CD14-positive monocyte (primary cell): ENCODE measurements around the gene KITLG. TPM values are rescaled to one million over a fixed set of nuclear protein-coding genes. Genes with fewer than 3 reads are reported as not detected.

Experiments
- DNase-seq, 3 donors: peaks; one replicate each; pipeline ENCODE4 v3.0.0-alpha.2; 2011 to 2022
- H2AFZ ChIP-seq: 2 replicates; pipeline ENCODE4 v1.6.0; 2012; ENCODE audit warnings: mild to moderate bottlenecking, low read depth, low read length, inconsistent platforms; ENCODE audit not compliant: insufficient read depth, poor library complexity, severe bottlenecking
- H3K27ac ChIP-seq, 2 donors: 1 replicate in 1 of 2; 2 replicates in 1 of 2; pipeline ENCODE4 v1.5.1; 2012 to 2013; ENCODE audit warnings: low read length in 2 of 2, control low read depth in 1 of 2, inconsistent platforms in 1 of 2, low read depth in 1 of 2, mild to moderate bottlenecking in 1 of 2
- H3K27me3 ChIP-seq, 2 donors: one replicate each; pipeline versions ENCODE4 v1.6.0 to v1.6.1; 2011 to 2013; ENCODE audit warnings: low read length in 2 of 2; ENCODE audit not compliant: control insufficient read depth in 2 of 2, insufficient read depth in 2 of 2
- H3K36me3 ChIP-seq, 2 donors: replicated peaks in 1 of 2; 1 replicate in 1 of 2; 2 replicates in 1 of 2; pipeline versions ENCODE4 v1.5.1 to v1.6.1; 2012 to 2013; ENCODE audit warnings: low read length in 2 of 2, control low read depth in 1 of 2, inconsistent platforms in 1 of 2, mild to moderate bottlenecking in 1 of 2; ENCODE audit not compliant: insufficient read depth in 2 of 2, control insufficient read depth in 1 of 2
- H3K4me1 ChIP-seq, 2 donors: 1 replicate in 1 of 2; 2 replicates in 1 of 2; pipeline versions ENCODE4 v1.5.1 to v1.6.1; 2012 to 2013; ENCODE audit warnings: low read length in 2 of 2, control low read depth in 1 of 2, inconsistent platforms in 1 of 2, mild to moderate bottlenecking in 1 of 2, moderate library complexity in 1 of 2; ENCODE audit not compliant: insufficient read depth in 2 of 2, control insufficient read depth in 1 of 2
- H3K4me2 ChIP-seq: replicated peaks from 2 replicates; pipeline ENCODE3; 2012; ENCODE audit warnings: low read length, moderate library complexity, mild to moderate bottlenecking; ENCODE audit not compliant: poor library complexity, severe bottlenecking; ENCODE audit errors: extremely low read depth
- H3K4me3 ChIP-seq, 3 experiments: fragments of 200-600 bp in 1 of 3; sonication (generic) in 1 of 3; replicated peaks in 1 of 3; 1 replicate in 2 of 3; 2 replicates in 1 of 3; pipeline ENCODE4 v1.5.1; 2011 to 2013; ENCODE audit warnings: low read length in 3 of 3, mild to moderate bottlenecking in 3 of 3, control low read depth in 2 of 3, low read depth in 2 of 3, inconsistent platforms in 1 of 3, moderate library complexity in 1 of 3
- H3K79me2 ChIP-seq: 2 replicates; pipeline ENCODE4 v1.6.0; 2012; ENCODE audit warnings: mild to moderate bottlenecking, control low read depth, inconsistent platforms, low read length, moderate library complexity; ENCODE audit not compliant: insufficient read depth
- H3K9ac ChIP-seq: 2 replicates; pipeline ENCODE4 v1.6.0; 2017; ENCODE audit warnings: low read length, mild to moderate bottlenecking; ENCODE audit not compliant: insufficient read depth, poor library complexity, severe bottlenecking
- H3K9me3 ChIP-seq, 2 donors: replicated peaks in 1 of 2; 1 replicate in 1 of 2; 2 replicates in 1 of 2; pipeline versions ENCODE4 v1.5.1 to v1.6.1; 2012 to 2013; ENCODE audit warnings: low read length in 2 of 2, control low read depth in 1 of 2; ENCODE audit not compliant: control insufficient read depth in 1 of 2, insufficient read depth in 1 of 2
- H4K20me1 ChIP-seq: 2 replicates; pipeline ENCODE4 v1.6.0; 2012; ENCODE audit warnings: mild to moderate bottlenecking, low read length, control low read depth, moderate library complexity; ENCODE audit not compliant: insufficient read depth
- H3K27ac Mint-ChIP-seq, 7 donors: one replicate each; pipeline ENCODE4 v1.8.0; 2020; ENCODE audit warnings: mild to moderate bottlenecking in 7 of 7, mixed read lengths in 7 of 7, moderate library complexity in 6 of 7, inconsistent platforms in 2 of 7
- H3K27me3 Mint-ChIP-seq, 3 donors: one replicate each; pipeline ENCODE4 v1.8.0; 2021 to 2022; ENCODE audit warnings: low read depth in 3 of 3, mild to moderate bottlenecking in 3 of 3, mixed read lengths in 3 of 3, moderate library complexity in 3 of 3, inconsistent platforms in 1 of 3
- H3K36me3 Mint-ChIP-seq, 2 donors: one replicate each; pipeline ENCODE4 v1.8.0; 2020; ENCODE audit warnings: mixed read lengths in 2 of 2, inconsistent platforms in 1 of 2, mild to moderate bottlenecking in 1 of 2
- H3K4me1 Mint-ChIP-seq: one replicate; pipeline ENCODE4 v1.8.0; 2020; ENCODE audit warnings: mild to moderate bottlenecking, mixed read lengths
- H3K4me3 Mint-ChIP-seq, 2 donors: one replicate each; pipeline ENCODE4 v1.8.0; 2020; ENCODE audit warnings: mild to moderate bottlenecking in 2 of 2, mixed read lengths in 2 of 2, moderate library complexity in 1 of 2
- H3K9me3 Mint-ChIP-seq, 7 donors: one replicate each; pipeline ENCODE4 v1.8.0; 2020 to 2022; ENCODE audit warnings: mixed read lengths in 7 of 7, mild to moderate bottlenecking in 6 of 7, moderate library complexity in 6 of 7, inconsistent platforms in 2 of 7
- CTCF ChIP-seq: fragments of 200-600 bp; IDR thresholded peaks from one replicate; pipeline ENCODE4 v1.8.0; 2022; ENCODE audit warnings: antibody characterized with exemption, mild to moderate bottlenecking
- WGBS: methylation state at CpG from one replicate; pipeline ENCODE4 v1.1.5; 2013; ENCODE audit warnings: missing lambda C conversion rate; ENCODE audit not compliant: insufficient coverage; 5-methylcytosine and 5-hydroxymethylcytosine counted together
- intact Hi-C, 2 donors: fragments of 100-400 bp; cut with micrococcal nuclease; formaldehyde crosslinking; loops; one replicate each; pipeline versions ENCODE4 v1.15.0 to v1.15.1; 2023
- polyA plus RNA-seq, 3 donors: library from polyadenylated mRNA; depleted of rRNA in 1 of 3; unstranded in 2 of 3; stranded (reverse) in 1 of 3; fragments of 300-500 nt in 2 of 3; fragments of >200 nt in 1 of 3; fragmentation: Illumina TruSeq in 2 of 3; gene quantifications; 1 replicate in 2 of 3; 2 replicates in 1 of 3; pipeline ENCODE4 v1.2.3, GENCODE V29; 2012 to 2021

The KITLG gene
- polyA plus RNA-seq, 3 donors = 0.03 to 0.07 TPM; not detected in 1

DNA sequence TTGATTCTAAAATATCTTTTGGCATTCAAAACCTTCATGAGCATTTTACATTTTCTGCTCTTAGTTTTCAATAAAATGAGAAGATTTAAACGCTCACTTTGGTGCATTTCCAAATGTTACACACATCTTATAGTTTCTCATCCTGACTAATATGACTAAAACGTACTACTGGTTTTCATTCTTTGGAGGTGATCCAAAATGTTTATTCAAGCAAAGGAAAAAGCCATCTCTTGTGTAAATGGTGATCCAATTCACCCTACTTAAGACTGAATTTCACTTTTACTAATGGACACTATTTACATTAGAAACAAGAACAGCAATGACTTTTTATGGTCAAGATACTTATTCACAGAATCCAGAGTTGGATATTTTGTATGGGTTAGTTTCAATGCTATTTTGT, 86.6 kb downstream of the KITLG start:
- no peaks in the 10 kb centered on the region for H3K27me3 ChIP-seq
- WGBS = no CpG with 5 or more reads among the region's 2 CpGs
- H3K27ac ChIP-seq = no peak overlapping the region
- H4K20me1 ChIP-seq = no peaks in the 10 kb centered on the region
- H3K9ac ChIP-seq = no peak overlapping the region
- Mint-ChIP-seq H3K36me3 (no peaks in the 10 kb centered on the region), H3K4me3 (no peak overlapping the region), H3K27me3 (peaks cover 0 to 2% (median 0%) of the 10 kb centered on the region in 3 donors), H3K27ac (no peak overlapping the region), H3K9me3 (peaks cover 0 to 2% (median 0%) of the 10 kb centered on the region in 7 donors), H3K4me1 (no peaks in the 10 kb centered on the region)
- H3K4me2 ChIP-seq = no peak overlapping the region
- intact Hi-C loops = no loop called here
- H3K4me3 ChIP-seq = no peak overlapping the region
- H3K9me3 ChIP-seq = no peaks in the 10 kb centered on the region
- H3K36me3 ChIP-seq = no peaks in the 10 kb centered on the region
- DNase-seq = no peak
- no peaks in the 10 kb centered on the region for H3K4me1 ChIP-seq
- H3K79me2 ChIP-seq = no peaks in the 10 kb centered on the region
- no peak overlapping the region for H2AFZ ChIP-seq
- TF ChIP-seq CTCF = no peak

- H3K4me3 Mint-ChIP-seq = no peak overlapping the region
- no peak overlapping the region for H3K9ac ChIP-seq
- H3K27me3 Mint-ChIP-seq = peaks cover 0 to 2% (median under 1%) of the 10 kb centered on the region in 3 donors
- no peak for TF ChIP-seq CTCF
- peaks cover 0 to 2% (median 0%) of the 10 kb centered on the region in 7 donors for H3K9me3 Mint-ChIP-seq
- H3K27ac ChIP-seq = no peak overlapping the region
- H3K4me2 ChIP-seq = no peak overlapping the region
- intact Hi-C loops = no loop called here
- no peaks in the 10 kb centered on the region for H3K27me3 ChIP-seq
- H3K79me2 ChIP-seq = no peaks in the 10 kb centered on the region
- no CpG with 5 or more reads among the region's 2 CpGs for WGBS
- no peaks in the 10 kb centered on the region for H3K4me1 ChIP-seq
- H3K36me3 ChIP-seq = no peaks in the 10 kb centered on the region
- H3K27ac Mint-ChIP-seq = no peak overlapping the region
- DNase-seq = no peak
- H4K20me1 ChIP-seq = no peaks in the 10 kb centered on the region
- H3K4me1 Mint-ChIP-seq = no peaks in the 10 kb centered on the region
- no peak overlapping the region for H3K4me3 ChIP-seq
- H3K9me3 ChIP-seq = no peaks in the 10 kb centered on the region
- H2AFZ ChIP-seq = no peak overlapping the region
- H3K36me3 Mint-ChIP-seq = no peaks in the 10 kb centered on the region
These were observed 89.8 kb downstream of the KITLG start for GRCh38 chr12:88490425-88490824.
